OCI-LY7 (cell line): ENCODE results near the gene XNDC1N. TPM values are rescaled to one million over a fixed set of nuclear protein-coding genes. Genes with fewer than 3 reads are reported as not detected.

Experiments
- BruUV-seq: library from RNA; stranded (reverse); fragments of 400-500 nt; replicated peaks from 2 replicates; lab custom pipeline; 2021; lab: Mats Ljungman, UMichigan
- CTCF ChIA-PET: fragments of 300-600 bp; sonication (Branson Sonifier 250); formaldehyde crosslinking; loops from one replicate; lab custom pipeline; 2022; ENCODE audit warnings: antibody characterized with exemption; ENCODE audit not compliant: unreplicated experiment; lab: Charles Lee
- POLR2A ChIA-PET: fragments of 300-600 bp; sonication (Branson Sonifier 250); formaldehyde crosslinking; loops from one replicate; lab custom pipeline; 2022; ENCODE audit warnings: antibody characterized with exemption; lab: Charles Lee
- DNase-seq: peaks from one replicate; pipeline ENCODE4 v3.0.0-alpha.2; 2015; ENCODE audit warnings: low spot score
- H2AFZ ChIP-seq: fragments of 200-600 bp; sonication (generic), shearing (Covaris generic); 2 replicates; pipeline ENCODE4 v1.6.1; 2014; ENCODE audit warnings: mild to moderate bottlenecking, antibody characterized with exemption, low read length, moderate library complexity
- H3K27ac ChIP-seq: fragments of 200-600 bp; sonication (generic); 2 replicates; pipeline ENCODE4 v1.5.1; 2014; ENCODE audit warnings: mixed run types, low read depth, mild to moderate bottlenecking, moderate library complexity, low read length, inconsistent platforms; ENCODE audit not compliant: poor library complexity, severe bottlenecking
- H3K36me3 ChIP-seq: fragments of 200-600 bp; sonication (generic); 2 replicates; pipeline ENCODE4 v1.6.1; 2014; ENCODE audit warnings: mild to moderate bottlenecking, antibody characterized with exemption, low read length, moderate library complexity, mixed read lengths; ENCODE audit not compliant: insufficient read depth
- H3K4me1 ChIP-seq: fragments of 200-600 bp; sonication (generic); 2 replicates; pipeline ENCODE4 v1.5.1; 2014; ENCODE audit warnings: mild to moderate bottlenecking, low read length; ENCODE audit not compliant: insufficient read depth, poor library complexity, severe bottlenecking
- H3K4me2 ChIP-seq: fragments of 200-600 bp; sonication (generic); 2 replicates; pipeline ENCODE4 v1.6.1; 2014; ENCODE audit warnings: mild to moderate bottlenecking, low read length
- H3K4me3 ChIP-seq: fragments of 200-600 bp; sonication (generic); 2 replicates; pipeline ENCODE4 v1.5.1; 2014; ENCODE audit warnings: mild to moderate bottlenecking, low read depth, low read length; ENCODE audit not compliant: poor library complexity, severe bottlenecking
- H3K79me2 ChIP-seq: fragments of 200-600 bp; sonication (generic); 2 replicates; pipeline ENCODE4 v1.6.1; 2016; ENCODE audit warnings: low read depth, mild to moderate bottlenecking, low read length, moderate library complexity, mixed read lengths; ENCODE audit not compliant: insufficient read depth
- H3K9me2 ChIP-seq: fragments of 200-600 bp; sonication (generic); 2 replicates; pipeline ENCODE4 v1.6.1; 2016; ENCODE audit warnings: mild to moderate bottlenecking, low read length, mixed read lengths; ENCODE audit not compliant: insufficient read depth
- H3K9me3 ChIP-seq: fragments of 200-600 bp; sonication (generic); 2 replicates; pipeline ENCODE4 v1.6.1; 2014; ENCODE audit warnings: mild to moderate bottlenecking, mixed run types, low read length, mixed read lengths
- H4K20me1 ChIP-seq: fragments of 200-600 bp; sonication (generic); 2 replicates; pipeline ENCODE4 v1.6.1; 2014; ENCODE audit warnings: mild to moderate bottlenecking, antibody characterized with exemption, low read length, moderate library complexity, mixed read lengths; ENCODE audit not compliant: insufficient read depth
- EZH2phosphoT487 ChIP-seq: fragments of 200-600 bp; sonication (generic); IDR thresholded peaks from 2 replicates; pipeline ENCODE4 v1.6.1; 2018; ENCODE audit warnings: low read depth, borderline replicate concordance, mild to moderate bottlenecking, mixed run types, antibody characterized with exemption, low read length, moderate library complexity, mixed read lengths
- intact Hi-C: fragments of 100-400 bp; cut with micrococcal nuclease; formaldehyde crosslinking; loops from one replicate; pipeline ENCODE4 v1.10.0; 2022; ENCODE audit not compliant: unreplicated experiment
- total RNA-seq, 2 experiments: library from RNA; depleted of rRNA in 1 of 2; stranded (reverse); fragments of >200 nt in 1 of 2; shearing (Covaris generic) in 1 of 2; gene quantifications; 2 replicates each; pipeline ENCODE4 v1.2.3, GENCODE V29; 2014 to 2022
- TF ChIP-seq, protein P1 (sequence below): fragments of 200-600 bp; sonication (generic); conservative IDR thresholded peaks from 2 replicates; pipeline ENCODE4 v1.5.1; 2014; ENCODE audit warnings: mild to moderate bottlenecking, antibody characterized with exemption, low read length, moderate library complexity, mixed read lengths

The XNDC1N gene
- total RNA-seq, 2 experiments from 2014 or later = 32.2 to 33.4 TPM

DNA sequence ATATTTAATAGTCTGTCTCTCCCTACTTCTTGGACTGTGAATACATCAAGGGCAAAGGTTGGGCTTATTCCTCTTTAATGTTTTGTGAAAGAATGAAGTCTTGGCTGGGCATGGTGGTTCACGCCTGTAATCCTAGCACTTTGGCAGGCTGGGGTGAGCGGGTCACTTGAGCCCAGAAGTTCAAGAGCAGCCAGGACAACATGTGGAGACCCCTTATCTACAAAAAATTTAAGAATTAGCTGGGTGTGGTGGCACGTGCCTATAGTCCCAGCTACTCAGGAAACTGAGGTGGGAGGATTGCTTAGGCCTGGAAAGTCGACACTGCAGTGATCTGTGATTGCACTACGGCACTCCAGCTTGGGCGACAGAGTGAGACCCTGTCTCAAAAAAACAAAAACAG, 20.6 kb upstream of the XNDC1N start:
- H4K20me1 ChIP-seq = no peaks in the 10 kb centered on the region
- H3K9me2 ChIP-seq = no peaks in the 10 kb centered on the region
- DNase-seq = no peak
- no peak overlapping the region for H2AFZ ChIP-seq
- no peak overlapping the region for H3K4me3 ChIP-seq
- no TSS peak for BruUV-seq
- H3K79me2 ChIP-seq = 0 out of 2 replicates have a peak, but pooled peaks cover 9% of the 10 kb centered on the region
- CTCF ChIA-PET = no interaction called here
- H3K4me2 ChIP-seq = no peak overlapping the region
- POLR2A ChIA-PET = interaction anchor here (0.6 to 1.0 kb wide), 2 partner anchors 9 to 11 kb away, joined by 3 read pairs; no protein-coding TSS in a partner anchor
- TF ChIP-seq, protein P1, sequence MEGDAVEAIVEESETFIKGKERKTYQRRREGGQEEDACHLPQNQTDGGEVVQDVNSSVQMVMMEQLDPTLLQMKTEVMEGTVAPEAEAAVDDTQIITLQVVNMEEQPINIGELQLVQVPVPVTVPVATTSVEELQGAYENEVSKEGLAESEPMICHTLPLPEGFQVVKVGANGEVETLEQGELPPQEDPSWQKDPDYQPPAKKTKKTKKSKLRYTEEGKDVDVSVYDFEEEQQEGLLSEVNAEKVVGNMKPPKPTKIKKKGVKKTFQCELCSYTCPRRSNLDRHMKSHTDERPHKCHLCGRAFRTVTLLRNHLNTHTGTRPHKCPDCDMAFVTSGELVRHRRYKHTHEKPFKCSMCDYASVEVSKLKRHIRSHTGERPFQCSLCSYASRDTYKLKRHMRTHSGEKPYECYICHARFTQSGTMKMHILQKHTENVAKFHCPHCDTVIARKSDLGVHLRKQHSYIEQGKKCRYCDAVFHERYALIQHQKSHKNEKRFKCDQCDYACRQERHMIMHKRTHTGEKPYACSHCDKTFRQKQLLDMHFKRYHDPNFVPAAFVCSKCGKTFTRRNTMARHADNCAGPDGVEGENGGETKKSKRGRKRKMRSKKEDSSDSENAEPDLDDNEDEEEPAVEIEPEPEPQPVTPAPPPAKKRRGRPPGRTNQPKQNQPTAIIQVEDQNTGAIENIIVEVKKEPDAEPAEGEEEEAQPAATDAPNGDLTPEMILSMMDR = no peak
- TF ChIP-seq EZH2phosphoT487 = no peak
- peaks cover 8% of the 10 kb centered on the region; the same call in 1 of the 2 replicates for H3K36me3 ChIP-seq
- H3K27ac ChIP-seq = no peak overlapping the region
- H3K4me1 ChIP-seq = peaks cover 14% of the 10 kb centered on the region
- H3K9me3 ChIP-seq = no peaks in the 10 kb centered on the region
- intact Hi-C loops = no loop called here

DNA sequence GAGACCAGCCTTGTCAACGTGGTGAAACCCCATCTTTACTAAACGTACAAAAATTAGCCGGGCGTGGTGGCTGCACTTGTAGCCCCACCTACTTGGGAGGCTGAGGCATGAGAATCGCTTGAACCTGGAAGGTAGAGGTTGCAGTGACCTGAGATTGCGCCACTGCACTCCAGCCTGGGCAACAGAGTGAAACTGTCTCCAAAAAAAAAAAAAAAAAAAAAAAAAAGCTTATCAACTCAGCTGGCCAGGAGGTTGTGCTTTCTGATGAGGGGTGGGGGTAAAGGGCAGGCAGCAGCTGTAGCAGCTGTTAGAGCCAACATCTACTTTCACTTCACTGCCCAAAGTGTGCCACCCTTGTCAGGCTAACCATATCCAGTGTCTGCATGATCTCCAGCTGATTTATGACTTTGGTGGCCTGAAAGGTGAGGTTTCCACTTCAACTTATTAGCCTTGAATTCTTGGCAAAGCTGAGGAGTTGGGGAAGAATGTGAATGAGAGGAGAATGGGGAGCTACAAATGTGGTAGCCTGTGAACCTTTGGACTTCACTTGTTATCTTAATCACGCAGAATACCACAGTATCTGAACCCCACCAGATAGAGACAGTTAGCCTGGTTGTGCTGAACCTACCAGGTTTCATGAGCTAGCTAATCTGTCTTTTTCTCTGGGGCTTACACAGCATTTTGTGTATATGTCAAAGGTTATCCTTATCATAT, 20.1 kb upstream of the XNDC1N start:
- no peaks in the 10 kb centered on the region for H3K9me2 ChIP-seq
- no peaks in the 10 kb centered on the region for H4K20me1 ChIP-seq
- no peaks in the 10 kb centered on the region for H3K9me3 ChIP-seq
- no peak overlapping the region for H3K4me2 ChIP-seq
- peaks cover 8% of the 10 kb centered on the region; the same call in 1 of the 2 replicates for H3K36me3 ChIP-seq
- ChIA-PET CTCF (no interaction called here), POLR2A (interaction anchor here (0.6 to 1.0 kb wide), 2 partner anchors 9 to 12 kb away, joined by 3 read pairs; no protein-coding TSS in a partner anchor)
- intact Hi-C loops = no loop called here
- H2AFZ ChIP-seq = no peak overlapping the region
- BruUV-seq = no TSS peak
- no peak overlapping the region for H3K4me3 ChIP-seq
- DNase-seq = no peak
- H3K4me1 ChIP-seq = peaks cover 20% of the 10 kb centered on the region
- no peak for TF ChIP-seq EZH2phosphoT487
- TF ChIP-seq, protein P1 = no peak
- H3K79me2 ChIP-seq = peaks cover 9% of the 10 kb centered on the region; the same call in 1 of the 2 replicates
- no peak overlapping the region for H3K27ac ChIP-seq

DNA sequence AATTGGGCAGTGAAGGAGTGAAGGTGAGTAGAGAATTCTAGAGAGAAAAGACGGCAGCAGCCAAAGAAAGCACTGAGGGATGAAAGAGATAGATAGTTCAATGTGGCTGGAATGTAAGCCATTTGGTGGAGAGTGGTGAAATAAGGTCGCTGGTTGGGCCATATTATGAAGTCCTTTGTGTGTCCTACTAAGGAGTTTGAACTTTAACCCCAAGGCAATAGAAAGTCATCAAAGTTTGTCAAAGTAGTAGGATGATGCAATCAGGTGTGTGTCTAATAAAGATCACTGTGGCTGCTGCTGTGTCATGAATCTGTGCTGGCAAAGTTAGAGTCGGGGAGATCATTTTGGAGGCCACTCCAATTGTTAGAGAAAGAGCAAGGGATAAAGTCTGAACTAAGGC, 19.1 kb upstream of the XNDC1N start:
- H3K27ac ChIP-seq = no peak overlapping the region
- peaks cover 8% of the 10 kb centered on the region; the same call in 1 of the 2 replicates for H3K36me3 ChIP-seq
- DNase-seq = no peak
- H3K4me3 ChIP-seq = no peak overlapping the region
- H3K9me3 ChIP-seq = no peaks in the 10 kb centered on the region
- H2AFZ ChIP-seq = no peak overlapping the region
- H3K79me2 ChIP-seq = peaks cover 14% of the 10 kb centered on the region; the same call in 1 of the 2 replicates
- intact Hi-C loops = no loop called here
- TF ChIP-seq, protein P1 = no peak
- TF ChIP-seq EZH2phosphoT487 = no peak
- ChIA-PET CTCF (no interaction called here), POLR2A (no interaction called here)
- no peaks in the 10 kb centered on the region for H4K20me1 ChIP-seq
- H3K4me2 ChIP-seq = no peak overlapping the region
- no TSS peak for BruUV-seq
- H3K9me2 ChIP-seq = no peaks in the 10 kb centered on the region
- H3K4me1 ChIP-seq = peaks cover 21% of the 10 kb centered on the region
